ENCODE data around the gene SLC7A6OS. TPM values are rescaled to one million over a fixed set of nuclear protein-coding genes. Genes with fewer than 3 reads are reported as not detected.

SLC7A6OS gene
- polyA plus RNA-seq, 3 donors: 9.3 to 10.5 (median 9.7) TPM

GRCh38 chr16:68282064-68282452 is 28.7 kb downstream of the SLC7A6OS start:
- no peak overlapping the region for H3K4me2 ChIP-seq (replicated peaks; ENCODE audit: extremely low read depth, low read length, poor library complexity, severe bottlenecking)
- H3K4me3 Mint-ChIP-seq: no peak overlapping the region
- no CpG with 5 or more reads among the region's 4 CpGs for WGBS (ENCODE audit: insufficient coverage)

GRCh38 chr16:68281368-68282063 is 29.2 kb downstream of the SLC7A6OS start:
- H3K27me3 ChIP-seq (ENCODE audit: control insufficient read depth in 2 of 2, insufficient read depth in 2 of 2, low read length in 2 of 2): no peaks in the 10 kb centered on the region
- Mint-ChIP-seq H3K36me3 (peaks cover 32 to 53% of the 10 kb centered on the region in 2 donors), H3K4me1 (peaks cover 47% of the 10 kb centered on the region), H3K27me3 (ENCODE audit: low read depth in 3 of 3) (no peaks in the 10 kb centered on the region), H3K9me3 (peaks cover 0 to 2% (median 0%) of the 10 kb centered on the region in 7 donors), H3K4me3 (no peak overlapping the region), H3K27ac (peak overlapping the region in 2 of 7 donors; percentile 5 to 67)
- no peak for DNase-seq
- intact Hi-C loops (cut with micrococcal nuclease): no loop called here
- no peak for TF ChIP-seq CTCF (IDR thresholded peaks at IDR 0.05)
- H4K20me1 ChIP-seq (ENCODE audit: insufficient read depth, low read length): no peaks in the 10 kb centered on the region
- H3K4me1 ChIP-seq (ENCODE audit: control insufficient read depth in 1 of 2, insufficient read depth in 2 of 2, low read length in 2 of 2): peaks cover 42 to 45% of the 10 kb centered on the region in 2 donors
- WGBS (ENCODE audit: insufficient coverage): 100% methylated on average over 2 of the region's 4 CpGs
- no peak overlapping the region for H3K27ac ChIP-seq (ENCODE audit: low read depth in 1 of 2, low read length in 2 of 2)
- no peak overlapping the region for H3K4me3 ChIP-seq (replicated peaks in 1 of 3; ENCODE audit: low read depth in 2 of 3, low read length in 3 of 3)
- H3K36me3 ChIP-seq (replicated peaks in 1 of 2; ENCODE audit: control insufficient read depth in 1 of 2, insufficient read depth in 2 of 2, low read length in 2 of 2): peaks cover 8 to 28% of the 10 kb centered on the region in 2 donors
- H2AFZ ChIP-seq (ENCODE audit: insufficient read depth, low read depth, low read length, poor library complexity, severe bottlenecking): no peak overlapping the region
- no peak overlapping the region for H3K4me2 ChIP-seq (replicated peaks; ENCODE audit: extremely low read depth, low read length, poor library complexity, severe bottlenecking)
- peaks cover 28% of the 10 kb centered on the region for H3K79me2 ChIP-seq (ENCODE audit: insufficient read depth, low read length)
- no peaks in the 10 kb centered on the region for H3K9me3 ChIP-seq (replicated peaks in 1 of 2; ENCODE audit: control insufficient read depth in 1 of 2, insufficient read depth in 1 of 2, low read length in 2 of 2)
- H3K9ac ChIP-seq (ENCODE audit: insufficient read depth, low read length, poor library complexity, severe bottlenecking): no peak overlapping the region

More at GRCh38 chr16:68282064-68282452, 28.7 kb downstream of the SLC7A6OS start:
- Mint-ChIP-seq H3K27ac (peak overlapping the region in 1 of 7 donors; percentile 34), H3K9me3 (peaks cover 0 to 2% (median 0%) of the 10 kb centered on the region in 7 donors), H3K36me3 (peaks cover 32 to 49% of the 10 kb centered on the region in 2 donors), H3K27me3 (ENCODE audit: low read depth in 3 of 3) (no peaks in the 10 kb centered on the region), H3K4me1 (peaks cover 53% of the 10 kb centered on the region)
- no peaks in the 10 kb centered on the region for H3K9me3 ChIP-seq (replicated peaks in 1 of 2; ENCODE audit: control insufficient read depth in 1 of 2, insufficient read depth in 1 of 2, low read length in 2 of 2)
- no peaks in the 10 kb centered on the region for H4K20me1 ChIP-seq (ENCODE audit: insufficient read depth, low read length)
- H2AFZ ChIP-seq (ENCODE audit: insufficient read depth, low read depth, low read length, poor library complexity, severe bottlenecking): no peak overlapping the region
- H3K4me3 ChIP-seq (replicated peaks in 1 of 3; ENCODE audit: low read depth in 2 of 3, low read length in 3 of 3): no peak overlapping the region
- DNase-seq: no peak
- intact Hi-C loops (cut with micrococcal nuclease): no loop called here
- peaks cover 47 to 50% of the 10 kb centered on the region in 2 donors for H3K4me1 ChIP-seq (ENCODE audit: control insufficient read depth in 1 of 2, insufficient read depth in 2 of 2, low read length in 2 of 2)
- peaks cover 33% of the 10 kb centered on the region for H3K79me2 ChIP-seq (ENCODE audit: insufficient read depth, low read length)
- TF ChIP-seq CTCF (IDR thresholded peaks at IDR 0.05): no peak
- no peak overlapping the region for H3K9ac ChIP-seq (ENCODE audit: insufficient read depth, low read length, poor library complexity, severe bottlenecking)
- H3K27me3 ChIP-seq (ENCODE audit: control insufficient read depth in 2 of 2, insufficient read depth in 2 of 2, low read length in 2 of 2): no peaks in the 10 kb centered on the region
- H3K27ac ChIP-seq (ENCODE audit: low read depth in 1 of 2, low read length in 2 of 2): no peak overlapping the region
- H3K36me3 ChIP-seq (replicated peaks in 1 of 2; ENCODE audit: control insufficient read depth in 1 of 2, insufficient read depth in 2 of 2, low read length in 2 of 2): peaks cover 8 to 30% of the 10 kb centered on the region in 2 donors
